GM19468 (cell line): ENCODE data around the gene TMEM87A.

Experiments used
- ATAC-seq: cut with Tn5 transposase; IDR thresholded peaks from one replicate; pipeline ENCODE4 v1.9.1; 2021; ENCODE audit warnings: mild to moderate bottlenecking, moderate library complexity, moderate number of reproducible peaks; ENCODE audit not compliant: unreplicated experiment; ENCODE audit errors: extremely low read depth

The TMEM87A gene

GRCh38 chr15:42171122-42171521, 102.1 kb downstream of the TMEM87A start:
- ATAC-seq = no peak

GRCh38 chr15:42166225-42166940, 106.8 kb downstream of the TMEM87A start:
- ATAC-seq = no peak

- ATAC-seq = no peak
Observed at GRCh38 chr15:42165106-42165505, 108.1 kb downstream of the TMEM87A start.

- no peak for ATAC-seq
Observed at GRCh38 chr15:42163947-42164550, 109.2 kb downstream of the TMEM87A start.

GRCh38 chr15:42163291-42163690, 109.9 kb downstream of the TMEM87A start:
- ATAC-seq = no peak
